Ovary (tissue), 10 donors: Measurements from ENCODE around the gene SLC7A7. TPM values are rescaled to one million over a fixed set of nuclear protein-coding genes. Genes with fewer than 3 reads are reported as not detected.
"Not testable (repeated sequence)": the region's sequence is repeated elsewhere in the genome, so short reads cannot be mapped to it uniquely, and the experiment has no call there.

Experiments
- DNase-seq, 5 donors: peaks; one replicate each; pipeline ENCODE4 v3.0.0-alpha.2; 2019 to 2020
- H3K27ac ChIP-seq, 2 donors: fragments of 200-600 bp; one replicate each; pipeline versions ENCODE4 v1.5.1 to v1.8.0; 2019 to 2022
- H3K27me3 ChIP-seq: fragments of 200-600 bp; one replicate; pipeline ENCODE4 v1.8.0; 2022
- H3K36me3 ChIP-seq: fragments of 200-600 bp; sonication (generic); one replicate; pipeline ENCODE4 v1.5.1; 2019
- H3K4me1 ChIP-seq: one replicate; pipeline ENCODE4 v1.8.1; 2013; ENCODE audit warnings: mild to moderate bottlenecking, moderate library complexity; ENCODE audit not compliant: insufficient read depth
- H3K4me3 ChIP-seq: fragments of 200-600 bp; sonication (generic); one replicate; pipeline ENCODE4 v1.5.1; 2017
- H3K9me3 ChIP-seq, 2 donors: fragments of 200-600 bp in 1 of 2; sonication (generic) in 1 of 2; one replicate each; pipeline versions ENCODE4 v1.5.1 to v1.8.1; 2013 to 2019; ENCODE audit warnings: mild to moderate bottlenecking in 1 of 2, moderate library complexity in 1 of 2
- CTCF ChIP-seq, 3 donors: fragments of 450-650 bp in 2 of 3; fragments of 200-600 bp in 1 of 3; IDR thresholded peaks; one replicate each; pipeline versions ENCODE4 v1.5.1 to v1.8.0; 2016 to 2022; ENCODE audit warnings: antibody characterized with exemption in 3 of 3, mild to moderate bottlenecking in 1 of 3
- EP300 ChIP-seq: sonication (generic); formaldehyde crosslinking; IDR thresholded peaks from one replicate; pipeline ENCODE4 v1.6.1; 2017; ENCODE audit warnings: antibody characterized with exemption
- POLR2A ChIP-seq: fragments of 450-650 bp; IDR thresholded peaks from one replicate; pipeline ENCODE4 v1.6.1; 2017; ENCODE audit warnings: antibody characterized with exemption, mild to moderate bottlenecking, moderate library complexity
- WGBS, 3 donors: extraction: QIAGEN DNeasy Blood & Tissue Kit in 1 of 3; methylation state at CpG; one replicate each; pipeline versions ENCODE4 v1.1.5 to v1.1.7; 2013 to 2017; 5-methylcytosine and 5-hydroxymethylcytosine counted together
- intact Hi-C, 4 donors: fragments of 100-400 bp; cut with DNase I; formaldehyde crosslinking; loops; one replicate each; pipeline versions ENCODE4 v1.11.0 to v1.15.1; 2022 to 2023
- long read RNA-seq, 3 donors: library from polyadenylated mRNA in 2 of 3; unstranded in 2 of 3; transcript quantifications; one replicate each; pipeline ENCODE4 v2.0.0 and lab custom pipeline, GENCODE V29; 2021 to 2026
- polyA plus RNA-seq, 2 donors: library from polyadenylated mRNA; stranded (reverse); fragments of 200-250 nt in 1 of 2; fragments of 350-450 nt in 1 of 2; fragmentation: Illumina TruSeq in 1 of 2; extraction: RNeasy Lipid Tissue Mini Kit (QIAGEN cat#74804) in 1 of 2; gene quantifications; one replicate each; pipeline ENCODE4 v1.2.3, GENCODE V29; 2013 to 2014
- total RNA-seq, 7 donors: library from RNA; depleted of rRNA in 2 of 7; stranded (reverse); fragments of >200 nt in 2 of 7; fragmentation: NEBNext Ultra II Directional in 3 of 7; extraction: Animal tissue kit (Norgen Biotek cat#: 25700) in 3 of 7; gene quantifications; one replicate each; pipeline versions ENCODE4 v1.1.0 to v1.2.4, GENCODE V29; 2016 to 2023
- donor health status: DM: no; HTN: no; CAD: no; lungs with moderate emphysema.
- donor health status: DM: no; HTN: no; CAD: no.
- donor health status: Bipolar disorder and iron deficiency.
- donor health status: DM: yes; HTN: yes; CAD: no.
- donor health status: DM: no; HTN: no; CAD: no.
- donor health status: DM: yes; HTN: yes; CAD: no.

The SLC7A7 gene
- total RNA-seq = 10 to 100 TPM in 1 of 7 donors, 1 to 10 TPM in 5, under 1 TPM in 1; 0.91 to 25.0 (median 5.1) TPM
- 10 to 100 TPM in 1 of 2 donors, 1 to 10 TPM in 1; 3.2 to 23.2 TPM for polyA plus RNA-seq
- long read RNA-seq, donor 1, partial matches to known transcripts = 0 of 4 reads
- long read RNA-seq, donor 1, other reads (novel, unspliced or antisense) = 2 of 4 reads
- long read RNA-seq, donor 2, partial matches to known transcripts = 86 of 157 reads
- long read RNA-seq, donor 2, other reads (novel, unspliced or antisense) = 71 of 157 reads
- long read RNA-seq, donor 3, partial matches to known transcripts = 1 of 2 reads
- long read RNA-seq, donor 3, other reads (novel, unspliced or antisense) = 1 of 2 reads

DNA sequence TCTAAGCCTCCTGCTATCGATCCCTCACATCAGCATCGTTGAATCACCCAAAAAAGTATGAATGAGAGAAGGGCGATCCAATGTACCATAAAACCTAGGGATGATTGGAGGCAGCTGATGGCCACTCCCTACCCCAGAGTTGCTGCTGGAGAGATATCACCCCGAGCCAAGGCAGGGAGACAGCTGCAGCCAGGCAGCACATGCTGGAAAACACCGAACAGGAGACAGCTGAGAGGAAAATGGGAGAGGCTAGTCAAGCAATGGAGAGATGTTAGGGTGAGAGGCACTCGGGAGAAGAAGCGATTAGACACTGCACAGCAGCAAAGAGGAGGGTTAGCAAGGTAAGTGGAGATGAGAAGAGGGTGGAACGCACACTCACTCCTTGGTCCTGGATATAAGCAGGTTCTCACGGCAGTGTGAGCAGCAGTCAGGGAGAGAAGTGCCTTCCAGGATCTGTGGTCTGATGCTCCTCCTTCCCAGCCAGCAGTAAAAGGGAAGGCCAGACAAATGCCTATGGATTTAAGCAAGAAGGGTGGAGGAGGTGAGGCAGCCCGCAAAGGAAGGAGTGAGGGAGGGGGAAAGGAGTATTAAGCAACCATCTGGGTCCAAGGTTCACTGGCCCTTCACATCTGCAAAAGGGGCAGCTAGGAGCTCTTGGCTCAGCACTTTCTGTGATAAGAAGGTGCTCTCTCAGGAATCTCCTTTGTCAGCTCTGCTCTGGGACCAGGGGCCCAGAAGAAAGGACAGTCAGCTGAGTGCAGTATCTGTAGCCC, at the start of gene SLC7A7:
Gene SLC7A7, minus strand, starts transcription at position 495 of the 773 bp plus-strand sequence. CDS start 2,037 bp downstream, outside the sequence.
- Histone ChIP-seq H3K4me3 (no peak within 1 kb of the TSS), H3K36me3 (no peaks in the 10 kb centered on the region), H3K27ac (no peak within 1 kb of the TSS), H3K27me3 (no peaks in the 10 kb centered on the region), H3K4me1 (peaks cover 4% of the 10 kb centered on the region), H3K9me3 (no peaks in the 10 kb centered on the region)
- intact Hi-C loops = no loop called here
- no peak for DNase-seq
- TF ChIP-seq POLR2A = no peak
- TF ChIP-seq CTCF (IDR thresholded peaks at IDR 0.05) = no peak
- no peak for TF ChIP-seq EP300
- 15 to 19% (median 19%) methylated on average over 10 of the region's 10 CpGs for WGBS, 3 donors

DNA sequence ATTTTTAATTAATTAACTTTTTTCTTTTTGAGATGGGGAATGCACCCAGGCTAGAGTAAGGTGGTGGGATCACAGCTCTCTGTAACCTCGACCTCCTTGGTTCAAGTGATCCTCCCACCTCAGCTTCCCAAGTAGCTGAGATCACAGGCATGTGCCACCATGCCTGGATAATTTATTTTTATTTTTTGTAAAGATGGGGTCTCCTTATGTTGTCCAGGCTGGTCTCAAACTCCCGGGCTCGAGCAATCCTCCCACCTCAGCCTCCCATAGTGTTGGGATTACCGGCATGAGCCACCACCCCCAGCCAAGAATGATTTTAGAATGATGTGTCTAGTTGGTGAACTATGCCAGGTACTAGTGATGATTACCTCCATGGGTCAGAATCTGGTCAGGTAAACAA, 49.7 kb upstream of the SLC7A7 start:
- no peak overlapping the region for H3K4me3 ChIP-seq
- intact Hi-C loops = no loop called here
- 78 to 87% (median 85%) methylated on average over 4 of the region's 4 CpGs for WGBS, 3 donors
- no peaks in the 10 kb centered on the region for H3K27me3 ChIP-seq
- DNase-seq = no peak
- H3K4me1 ChIP-seq = no peaks in the 10 kb centered on the region
- TF ChIP-seq POLR2A (no peak), CTCF (IDR thresholded peaks at IDR 0.05) (no peak), EP300 (no peak)
- no peak overlapping the region for H3K27ac ChIP-seq
- H3K9me3 ChIP-seq = no peaks in the 10 kb centered on the region
- H3K36me3 ChIP-seq = no peaks in the 10 kb centered on the region

GRCh38 chr14:22861651-22862050, 46.4 kb upstream of the SLC7A7 start:
- Histone ChIP-seq H3K4me1 (no peaks in the 10 kb centered on the region), H3K9me3 (no peaks in the 10 kb centered on the region), H3K27me3 (no peaks in the 10 kb centered on the region), H3K27ac (no peak overlapping the region), H3K36me3 (no peaks in the 10 kb centered on the region), H3K4me3 (no peak overlapping the region)
- DNase-seq = no peak
- intact Hi-C loops = no loop called here
- TF ChIP-seq EP300 (no peak), CTCF (IDR thresholded peaks at IDR 0.05) (no peak), POLR2A (no peak)

- H3K4me3 ChIP-seq, H3K4me1 ChIP-seq, intact Hi-C loops, H3K27me3 ChIP-seq, H3K27ac ChIP-seq, H3K36me3 ChIP-seq, H3K9me3 ChIP-seq: not testable (repeated sequence)
- peak in 1 of 5 donors; percentile 21 for DNase-seq
- WGBS, 3 donors = 59 to 80% (median 80%) methylated on average over 3 of the region's 3 CpGs
Observed at GRCh38 chr14:22860377-22860776, 45.1 kb upstream of the SLC7A7 start.

DNA sequence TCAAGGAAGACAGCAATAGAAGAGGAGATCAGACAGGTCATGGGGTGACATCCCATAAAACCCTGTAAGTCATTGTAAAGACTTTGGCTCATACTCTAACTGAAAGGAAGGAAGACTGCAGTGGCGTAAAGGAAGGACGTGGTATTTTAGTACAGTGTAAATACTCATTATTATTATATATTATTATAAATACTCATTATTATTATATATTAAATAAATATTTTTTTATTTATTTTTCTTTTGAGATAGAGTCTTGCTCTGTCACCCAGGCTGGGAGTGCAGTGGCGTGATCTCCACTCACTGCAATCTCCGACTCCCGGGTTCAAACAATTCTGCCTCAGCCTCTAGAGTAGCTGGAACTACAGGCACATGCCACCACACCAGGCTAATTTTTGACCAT, 41.2 kb upstream of the SLC7A7 start:
- Histone ChIP-seq H3K4me1 (peaks cover 3% of the 10 kb centered on the region), H3K27ac (no peak overlapping the region), H3K4me3 (no peak overlapping the region), H3K27me3 (no peaks in the 10 kb centered on the region), H3K9me3 (no peaks in the 10 kb centered on the region), H3K36me3 (no peaks in the 10 kb centered on the region)
- TF ChIP-seq CTCF (IDR thresholded peaks at IDR 0.05) (no peak), POLR2A (no peak), EP300 (no peak)
- 96 to 98% (median 97%) methylated on average over 5 of the region's 5 CpGs for WGBS, 3 donors
- intact Hi-C loops = loop anchor here in 1 of 4 donors (5.0 to 10.0 kb wide), 2 partner anchors 34 to 292 kb away; no protein-coding TSS in a partner anchor
- DNase-seq = no peak
